Pancreas (tissue), 10 donors: ENCODE results near the gene NRCAM. TPM values are rescaled to one million over a fixed set of nuclear protein-coding genes. Genes with fewer than 3 reads are reported as not detected.

Experiments
- ATAC-seq, 4 donors: fragments of 200-7000 bp; cut with Tn5 transposase; one replicate each; pipeline versions ENCODE4 v1.8.0 to v1.9.1; 2020; ENCODE audit warnings: mild to moderate bottlenecking in 4 of 4, moderate library complexity in 4 of 4
- DNase-seq, 6 donors: peaks; one replicate each; pipeline ENCODE4 v3.0.0-alpha.2; 2020
- FAIRE-seq: peaks from 2 replicates; lab custom pipeline; 2012; peaks lifted over from hg19 to GRCh38; lab: Jason Lieb, UNC
- H3K27ac ChIP-seq, 4 donors: fragments of 200-600 bp; sonication (generic); 1 replicate in 3 of 4; 2 replicates in 1 of 4; pipeline versions ENCODE4 v1.5.0 to v1.8.0; 2020
- H3K27me3 ChIP-seq, 4 donors: fragments of 200-600 bp; one replicate each; pipeline ENCODE4 v1.8.0; 2021
- H3K36me3 ChIP-seq, 3 donors: fragments of 200-600 bp; sonication (generic) in 1 of 3; one replicate each; pipeline versions ENCODE4 v1.5.0 to v1.8.0; 2020 to 2021
- H3K4me1 ChIP-seq, 3 donors: fragments of 200-600 bp; one replicate each; pipeline ENCODE4 v1.8.0; 2021
- H3K4me3 ChIP-seq, 4 donors: fragments of 200-600 bp; sonication (generic) in 2 of 4; one replicate each; pipeline versions ENCODE4 v1.5.0 to v1.8.0; 2020 to 2021
- H3K9me3 ChIP-seq, 4 donors: fragments of 200-600 bp; one replicate each; pipeline ENCODE4 v1.8.0; 2021
- CTCF ChIP-seq, 4 donors: fragments of 200-600 bp; sonication (generic) in 3 of 4; IDR thresholded peaks; one replicate each; pipeline versions ENCODE4 v1.5.0 to v1.8.0; 2021; ENCODE audit warnings: antibody characterized with exemption in 4 of 4
- WGBS, 2 donors: extraction: QIAGEN DNeasy Blood & Tissue Kit; methylation state at CpG; one replicate each; pipeline ENCODE4 v1.1.7; 2013; 5-methylcytosine and 5-hydroxymethylcytosine counted together
- intact Hi-C, 3 donors: fragments of 100-400 bp; cut with DNase I; formaldehyde crosslinking; loops; one replicate each; pipeline versions ENCODE4 v1.11.1 to v1.14.2; 2022
- polyA plus RNA-seq, 2 donors: library from polyadenylated mRNA; stranded (reverse); fragments of 200-250 nt; gene quantifications; one replicate each; pipeline ENCODE4 v1.2.3, GENCODE V29; 2013
- total RNA-seq, 6 donors: library from RNA; stranded (reverse); fragmentation: NEBNext Ultra II Directional in 4 of 6; extraction: Animal tissue kit (Norgen Biotek cat#: 25700) in 4 of 6; gene quantifications; one replicate each; pipeline versions ENCODE4 v1.2.1 to v1.2.4, GENCODE V29; 2021 to 2023
- donor health status: healthy with polysubstance abuse.
- donor health status: DM: no; HTN: no; CAD: no; lungs with moderate emphysema.
- donor health status: DM: no; HTN: no; CAD: no.
- donor health status: control.
- donor health status: control.
- donor health status: Bipolar disorder and iron deficiency.
- donor health status: DM: yes; HTN: yes; CAD: no.
- donor health status: DM: no; HTN: no; CAD: no.
- donor health status: DM: no; HTN: no; CAD: no.
- donor health status: DM: yes; HTN: yes; CAD: no.

The NRCAM gene
- total and polyA plus RNA-seq, 8 donors, result 14.1 to 53.6 (median 40.4) TPM

GRCh38 chr7:108425714-108426275, 30.4 kb downstream of the NRCAM start:
- WGBS, 2 donors, result 57 to 70% methylated on average over 2 of the region's 2 CpGs
- no peak for ATAC-seq
- H3K27ac ChIP-seq, result no peak overlapping the region
- H3K9me3 ChIP-seq, result no peaks in the 10 kb centered on the region
- DNase-seq, result no peak
- H3K4me1 ChIP-seq, result peaks cover 13 to 18% (median 16%) of the 10 kb centered on the region in 3 donors
- no peak for TF ChIP-seq CTCF (IDR thresholded peaks at IDR 0.05)
- H3K36me3 ChIP-seq, result no peaks in the 10 kb centered on the region
- H3K4me3 ChIP-seq, result no peak overlapping the region
- intact Hi-C loops, result no loop called here
- H3K27me3 ChIP-seq, result no peaks in the 10 kb centered on the region
- FAIRE-seq, result no peak

- WGBS, 2 donors, result 84 to 87% methylated on average over 4 of the region's 4 CpGs
- no peak for DNase-seq
- Histone ChIP-seq H3K36me3 (no peaks in the 10 kb centered on the region), H3K27ac (no peak overlapping the region), H3K9me3 (no peaks in the 10 kb centered on the region), H3K4me1 (peaks cover 13 to 14% (median 13%) of the 10 kb centered on the region in 3 donors), H3K27me3 (no peaks in the 10 kb centered on the region), H3K4me3 (no peak overlapping the region)
- intact Hi-C loops, result no loop called here
- FAIRE-seq, result no peak
- no peak for TF ChIP-seq CTCF (IDR thresholded peaks at IDR 0.05)
- no peak for ATAC-seq
Observed at GRCh38 chr7:108424013-108424412, 32.2 kb downstream of the NRCAM start.

- DNase-seq (no peak), ATAC-seq (no peak), FAIRE-seq (no peak)
- Histone ChIP-seq H3K9me3 (no peaks in the 10 kb centered on the region), H3K27me3 (no peaks in the 10 kb centered on the region), H3K36me3 (no peaks in the 10 kb centered on the region), H3K4me3 (no peak overlapping the region), H3K4me1 (peaks cover 12 to 14% (median 13%) of the 10 kb centered on the region in 3 donors), H3K27ac (no peak overlapping the region)
- no peak for TF ChIP-seq CTCF (IDR thresholded peaks at IDR 0.05)
- intact Hi-C loops, result no loop called here
- 85% methylated on average over 5 of the region's 5 CpGs for WGBS, 2 donors
Observed at GRCh38 chr7:108423089-108423989, 32.9 kb downstream of the NRCAM start.

- no peak for TF ChIP-seq CTCF (IDR thresholded peaks at IDR 0.05)
- no peak overlapping the region for H3K4me3 ChIP-seq
- WGBS, 2 donors, result 13 to 15% methylated on average over 3 of the region's 3 CpGs
- DNase-seq (no peak), FAIRE-seq (no peak), ATAC-seq (peak in 2 of 4 donors; percentile 31 to 70)
- H3K4me1 ChIP-seq, result peaks cover 0 to 6% (median 4%) of the 10 kb centered on the region in 3 donors
- H3K27ac ChIP-seq, result no peak overlapping the region
- intact Hi-C loops, result no loop called here
- no peaks in the 10 kb centered on the region for H3K9me3 ChIP-seq
- no peaks in the 10 kb centered on the region for H3K27me3 ChIP-seq
- H3K36me3 ChIP-seq, result no peaks in the 10 kb centered on the region
Observed at GRCh38 chr7:108421720-108422331, 34.4 kb downstream of the NRCAM start.
